HG03521 (cell line): Measurements from ENCODE around the gene KRT3.

Experiments
- ATAC-seq: cut with Tn5 transposase; IDR thresholded peaks from one replicate; pipeline ENCODE4 v1.9.1; 2021; ENCODE audit warnings: mild to moderate bottlenecking, moderate library complexity; ENCODE audit not compliant: unreplicated experiment

The KRT3 gene

GRCh38 chr12:52814710-52815155 is 18.8 kb upstream of the KRT3 start:
- no peak for ATAC-seq

- no peak for ATAC-seq
Observed at GRCh38 chr12:52813885-52814709, 18.2 kb upstream of the KRT3 start, which contains the start of gene KRT4. Gene KRT4, minus strand, starts transcription at chr12:52814116. Its CDS starts 58 bp downstream, at chr12:52814058.

- ATAC-seq: no peak
Observed at GRCh38 chr12:52813203-52813819, 17.4 kb upstream of the KRT3 start.

- no peak for ATAC-seq
Observed at GRCh38 chr12:52812749-52813148, 16.8 kb upstream of the KRT3 start.

- no peak for ATAC-seq
Observed at GRCh38 chr12:52812073-52812400, 16.1 kb upstream of the KRT3 start.

GRCh38 chr12:52811191-52812072 is 15.5 kb upstream of the KRT3 start:
- ATAC-seq: no peak

GRCh38 chr12:52810554-52810953 is 14.6 kb upstream of the KRT3 start:
- ATAC-seq: no peak

- no peak for ATAC-seq
Observed at GRCh38 chr12:52809166-52809565, 13.2 kb upstream of the KRT3 start.

- ATAC-seq: no peak
Observed at GRCh38 chr12:52808573-52809160, 12.8 kb upstream of the KRT3 start.

GRCh38 chr12:52807544-52808470 is 11.9 kb upstream of the KRT3 start:
- ATAC-seq: no peak

GRCh38 chr12:52806821-52807543 is 11.1 kb upstream of the KRT3 start:
- no peak for ATAC-seq

- no peak for ATAC-seq
Observed at GRCh38 chr12:52806169-52806811, 10.4 kb upstream of the KRT3 start.

GRCh38 chr12:52805739-52806138 is 9.8 kb upstream of the KRT3 start:
- no peak for ATAC-seq

- no peak for ATAC-seq
Observed at GRCh38 chr12:52805000-52805399, 9.1 kb upstream of the KRT3 start.

- no peak for ATAC-seq
Observed at GRCh38 chr12:52802442-52802841, 6.5 kb upstream of the KRT3 start.

GRCh38 chr12:52801773-52802172 is 5.9 kb upstream of the KRT3 start:
- no peak for ATAC-seq

GRCh38 chr12:52800259-52800917 is 4.5 kb upstream of the KRT3 start:
- no peak for ATAC-seq

GRCh38 chr12:52799505-52800211 is 3.7 kb upstream of the KRT3 start:
- ATAC-seq: no peak
